Esophagus mucosa (tissue), 1 donor: ENCODE data around the gene NOBOX. TPM values are rescaled to one million over a fixed set of nuclear protein-coding genes. Genes with fewer than 3 reads are reported as not detected.
"Not testable (repeated sequence)": the region's sequence is repeated elsewhere in the genome, so short reads cannot be mapped to it uniquely, and the experiment has no call there.

Experiments
- ATAC-seq: fragments of 200-7000 bp; cut with Tn5 transposase; one replicate; pipeline ENCODE4 v1.9.1; 2020
- total RNA-seq: library from RNA; stranded (reverse); gene quantifications from one replicate; pipeline ENCODE4 v1.2.4, GENCODE V29; 2023
- donor health status: DM: yes; HTN: yes; CAD: no.

The NOBOX gene
- not detected for total RNA-seq

- ATAC-seq = no peak
Observed at GRCh38 chr7:144403649-144404061, at the start of gene NOBOX. NOBOX (minus strand) TSS chr7:144403693.

GRCh38 chr7:144452064-144452463 is 48.6 kb upstream of the NOBOX start:
- ATAC-seq = no peak

GRCh38 chr7:144445590-144445989 is 42.1 kb upstream of the NOBOX start:
- ATAC-seq = no peak

- no peak for ATAC-seq
Observed at GRCh38 chr7:144439717-144440205, 36.3 kb upstream of the NOBOX start.

GRCh38 chr7:144438759-144439158 is 35.3 kb upstream of the NOBOX start:
- ATAC-seq = no peak

- peak; percentile 93 for ATAC-seq
Observed at GRCh38 chr7:144437370-144438191, 34.1 kb upstream of the NOBOX start.

- no peak for ATAC-seq
Observed at GRCh38 chr7:144436500-144436899, 33.0 kb upstream of the NOBOX start.

GRCh38 chr7:144428431-144428830 is 24.9 kb upstream of the NOBOX start:
- no peak for ATAC-seq

- ATAC-seq = not testable (repeated sequence)
Observed at GRCh38 chr7:144427539-144427938, 24.0 kb upstream of the NOBOX start.

- ATAC-seq = not testable (repeated sequence)
Observed at GRCh38 chr7:144418931-144419330, 15.4 kb upstream of the NOBOX start.

- peak; percentile 87 for ATAC-seq
Observed at GRCh38 chr7:144416341-144416740, 12.8 kb upstream of the NOBOX start.

- peak; percentile 51 for ATAC-seq
Observed at GRCh38 chr7:144415858-144416257, 12.4 kb upstream of the NOBOX start.

- no peak for ATAC-seq
Observed at GRCh38 chr7:144414815-144415214, 11.3 kb upstream of the NOBOX start.

GRCh38 chr7:144410441-144410840 is 6.9 kb upstream of the NOBOX start:
- peak; percentile 42 for ATAC-seq

- ATAC-seq = peak; percentile 35
Observed at GRCh38 chr7:144408121-144408520, 4.6 kb upstream of the NOBOX start.

- peak; percentile 90 for ATAC-seq
Observed at GRCh38 chr7:144407266-144407931, 3.9 kb upstream of the NOBOX start.

GRCh38 chr7:144404946-144405345 is 1.5 kb upstream of the NOBOX start:
- no peak for ATAC-seq

GRCh38 chr7:144403102-144403501 is 391 bp downstream of the NOBOX start:
- no peak for ATAC-seq

- no peak for ATAC-seq
Observed at GRCh38 chr7:144401490-144401889, 2.0 kb downstream of the NOBOX start.

- ATAC-seq = no peak
Observed at GRCh38 chr7:144399946-144400345, 3.5 kb downstream of the NOBOX start.

GRCh38 chr7:144398911-144399310 is 4.6 kb downstream of the NOBOX start:
- no peak for ATAC-seq

GRCh38 chr7:144398291-144398690 is 5.2 kb downstream of the NOBOX start:
- no peak for ATAC-seq

- no peak for ATAC-seq
Observed at GRCh38 chr7:144397086-144397485, 6.4 kb downstream of the NOBOX start.

GRCh38 chr7:144391823-144392255 is 11.7 kb downstream of the NOBOX start:
- ATAC-seq = peak; percentile 73
